Stimulated activated naive CD4-positive, alpha-beta T cell treated with Interleukin-2 at 50 U/mL for 16 hours (primary cell): ENCODE measurements around the gene DAB2.

Source experiments
- DNase-seq: peaks from one replicate; lab custom pipeline; 2025; lab: John Stamatoyannopoulos, UW

DAB2 gene

DNA sequence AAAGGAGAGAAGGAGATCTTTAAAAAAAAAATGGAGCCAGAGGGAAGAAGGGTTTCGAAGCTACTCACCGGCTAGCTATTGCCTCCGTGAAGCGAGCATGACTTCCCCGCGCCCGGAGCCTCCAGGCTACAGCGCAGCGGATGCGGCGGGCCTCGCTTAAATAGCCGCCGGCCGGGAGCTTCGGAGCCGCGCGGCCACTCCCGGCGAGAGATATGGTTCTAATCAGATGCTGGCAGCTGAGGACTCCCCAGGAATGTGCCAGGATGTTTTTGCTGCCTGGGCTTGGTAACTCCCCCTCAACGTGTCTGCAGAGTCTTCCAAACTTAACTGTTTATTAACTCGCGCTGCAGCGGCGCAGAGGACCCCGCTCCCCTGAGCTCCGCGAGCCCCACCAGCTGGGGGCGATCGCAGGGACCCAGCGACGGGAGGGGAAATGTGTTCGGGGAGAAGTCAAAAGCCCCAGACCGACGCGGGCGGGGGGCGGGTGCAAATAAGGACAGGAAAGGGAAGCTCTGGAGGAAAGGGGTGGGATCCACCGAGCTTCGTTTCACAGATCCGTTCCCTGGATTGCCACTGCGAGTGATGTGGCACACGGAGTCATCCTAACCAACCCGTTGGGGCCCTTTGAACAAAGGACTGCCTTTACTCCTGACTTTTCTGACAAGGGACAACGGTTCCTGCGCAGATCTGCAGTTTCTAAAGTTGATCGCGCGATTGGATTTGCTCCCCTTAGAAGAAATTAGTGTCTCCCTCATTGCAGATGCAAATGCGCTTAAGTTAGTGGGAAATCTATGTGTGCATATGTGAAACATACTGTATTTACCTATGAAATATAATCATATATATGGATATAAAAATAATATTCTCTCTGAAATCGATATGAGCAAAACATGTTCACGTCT is at the start of gene DAB2:
TSS of gene DAB2 (minus strand) at position 245 of the 902 bp plus-strand sequence. CDS start 30,660 bp downstream, outside the sequence.
- peak; percentile 10 for DNase-seq

- DNase-seq, result no peak
Observed at GRCh38 chr5:39473156-39473775, 48.5 kb upstream of the DAB2 start.

GRCh38 chr5:39471836-39472508 is 47.2 kb upstream of the DAB2 start:
- DNase-seq, result no peak

DNA sequence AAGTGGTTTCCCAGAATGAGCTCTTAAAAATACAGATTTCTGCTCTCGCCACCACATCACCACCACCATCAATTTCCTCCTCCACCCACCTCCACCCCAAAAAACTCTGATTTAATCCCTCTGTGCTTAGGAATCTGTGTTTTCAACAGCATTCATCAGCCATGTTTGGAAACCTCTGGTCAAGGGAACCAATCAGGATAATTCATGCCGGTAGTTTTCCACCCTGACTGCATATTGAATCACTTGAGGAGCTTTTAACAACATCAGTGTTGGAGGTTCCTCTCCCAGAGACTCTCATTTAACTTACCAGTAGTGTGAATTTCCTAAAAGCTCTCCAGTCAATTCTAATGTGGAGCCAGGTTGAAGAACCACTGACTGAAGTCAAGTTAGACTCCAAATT is 46.0 kb upstream of the DAB2 start:
- no peak for DNase-seq

DNA sequence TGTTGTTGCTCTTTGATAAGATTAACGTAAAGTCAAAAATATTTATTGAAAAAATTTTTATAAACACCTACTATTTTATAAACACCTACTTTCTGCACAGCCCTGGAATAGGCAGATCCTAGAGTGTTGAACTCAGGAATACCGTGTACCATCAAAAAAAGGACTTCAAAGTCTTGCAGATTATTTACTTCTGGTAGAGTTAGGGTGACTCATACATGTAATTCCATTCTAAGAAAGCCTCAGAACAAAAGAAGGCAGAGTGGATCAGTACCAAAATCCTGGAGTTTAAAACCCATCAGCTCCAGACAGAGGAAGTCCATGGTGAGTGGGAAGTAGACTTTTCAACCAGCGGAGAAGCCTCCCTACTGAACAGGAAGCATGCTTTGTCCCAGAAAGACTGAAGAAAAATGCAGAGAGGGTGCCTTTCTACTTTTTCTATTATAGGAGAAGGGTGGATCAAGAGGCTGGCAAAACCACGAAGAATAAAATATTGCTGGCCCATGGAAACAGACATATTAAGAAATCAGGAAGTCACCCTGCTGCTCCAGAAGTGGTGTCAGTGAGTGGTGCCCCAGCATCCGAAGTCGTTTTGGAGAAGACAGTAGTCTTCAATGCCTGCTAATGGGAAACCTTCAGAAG is 45.1 kb upstream of the DAB2 start:
- no peak for DNase-seq

DNA sequence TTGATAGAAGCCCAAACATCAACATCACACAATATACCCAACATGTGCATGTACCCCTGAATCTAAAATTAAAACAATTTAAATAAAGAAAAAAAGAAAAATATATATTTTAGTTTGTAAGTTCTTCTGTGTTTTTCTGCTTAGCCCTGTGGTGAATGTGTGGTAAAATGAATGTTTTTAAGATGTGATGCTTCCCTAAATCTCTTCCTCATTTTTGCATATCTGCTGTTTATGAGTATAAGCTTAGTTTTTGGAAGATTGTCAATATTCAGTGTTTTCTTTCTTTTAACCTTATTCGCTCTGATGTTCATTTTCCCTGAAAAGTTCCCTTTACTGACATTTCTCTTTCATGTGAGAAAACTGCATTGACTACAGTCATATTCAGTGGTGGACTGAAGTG is 44.4 kb upstream of the DAB2 start:
- DNase-seq, result no peak

DNA sequence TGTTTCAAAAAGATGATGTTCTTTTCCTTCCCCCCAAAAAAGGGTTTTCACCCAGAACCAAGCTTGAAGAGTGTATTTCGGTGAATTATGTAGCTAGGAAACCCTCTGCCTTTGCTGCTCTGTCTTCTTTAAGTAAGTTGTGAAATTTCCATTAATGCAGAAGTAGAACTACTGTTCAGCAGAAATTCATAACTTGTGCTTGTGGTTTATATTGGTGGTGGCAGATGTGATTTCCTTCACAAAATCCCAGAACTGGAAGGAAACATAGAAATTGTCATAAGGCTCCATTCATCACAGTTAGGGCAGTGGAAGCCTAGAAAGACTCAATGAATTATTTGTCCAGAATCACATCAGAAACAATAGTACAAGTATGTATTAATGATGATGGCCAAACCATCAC is 42.1 kb upstream of the DAB2 start:
- DNase-seq, result no peak

GRCh38 chr5:39465843-39466242 is 41.1 kb upstream of the DAB2 start:
- no peak for DNase-seq

DNA sequence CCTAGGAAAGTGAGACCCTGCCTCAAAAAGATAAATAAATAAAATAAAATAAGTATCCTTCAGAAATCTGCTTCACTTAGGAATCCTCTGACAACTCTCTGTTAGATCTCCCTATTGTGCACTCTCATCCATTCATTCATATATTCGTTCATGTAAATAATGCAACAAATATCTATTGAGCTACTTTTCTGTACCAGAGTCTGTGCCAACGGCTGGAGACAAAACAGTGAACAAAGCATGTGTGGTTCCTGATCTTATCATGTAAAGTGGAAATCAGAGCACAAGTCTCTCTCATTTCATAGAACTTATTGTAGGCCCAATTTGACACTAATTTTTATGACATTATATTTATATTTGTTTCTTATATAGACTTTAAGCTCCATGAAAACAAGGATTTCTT is 40.3 kb upstream of the DAB2 start:
- DNase-seq, result no peak

GRCh38 chr5:39464088-39464487 is 39.3 kb upstream of the DAB2 start:
- DNase-seq, result no peak

DNA sequence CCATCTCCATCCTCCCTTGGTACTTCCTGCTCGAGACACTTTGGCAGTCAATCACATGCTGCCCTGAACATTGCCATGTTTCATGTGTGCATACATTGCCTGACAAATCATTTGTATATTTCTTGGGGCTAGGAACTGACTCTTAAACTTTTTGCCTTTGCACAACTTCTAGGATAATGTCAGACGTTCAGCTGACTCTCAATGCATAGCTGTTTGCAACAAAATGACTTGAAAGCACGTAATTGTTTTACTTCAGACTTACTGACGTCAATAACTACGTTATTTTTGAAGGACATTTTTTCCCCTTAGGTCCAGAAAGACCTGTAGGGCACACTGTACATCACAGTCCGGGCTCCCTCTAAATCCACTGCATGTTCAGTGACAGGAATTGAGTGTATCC is 37.4 kb upstream of the DAB2 start:
- no peak for DNase-seq

- no peak for DNase-seq
Observed at GRCh38 chr5:39461007-39461682, 36.4 kb upstream of the DAB2 start.

DNA sequence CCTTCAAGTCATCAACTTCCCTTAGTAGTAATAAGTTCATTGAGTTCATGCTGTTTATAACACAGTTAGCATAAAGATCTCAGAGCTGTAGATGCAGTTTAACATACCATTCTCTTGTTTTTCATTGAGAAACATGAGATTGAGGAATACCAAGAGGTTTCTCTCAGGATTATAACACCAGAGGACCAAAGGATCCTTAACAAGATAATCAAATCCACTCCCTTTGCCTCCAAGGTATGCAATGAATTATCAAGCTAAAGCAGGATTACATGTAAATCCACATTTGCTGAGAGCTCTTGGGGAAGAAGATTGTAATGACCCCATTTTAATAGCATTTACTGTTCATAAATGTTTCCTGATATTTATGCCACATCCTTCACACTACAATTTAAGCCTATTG is 35.1 kb upstream of the DAB2 start:
- no peak for DNase-seq

GRCh38 chr5:39459071-39459470 is 34.3 kb upstream of the DAB2 start:
- no peak for DNase-seq

GRCh38 chr5:39455645-39456044 is 30.9 kb upstream of the DAB2 start:
- DNase-seq, result no peak

GRCh38 chr5:39453606-39454005 is 28.8 kb upstream of the DAB2 start:
- no peak for DNase-seq

- no peak for DNase-seq
Observed at GRCh38 chr5:39452846-39453245, 28.1 kb upstream of the DAB2 start.

GRCh38 chr5:39451276-39451941 is 26.6 kb upstream of the DAB2 start:
- no peak for DNase-seq

- DNase-seq, result no peak
Observed at GRCh38 chr5:39450487-39450886, 25.7 kb upstream of the DAB2 start.

- no peak for DNase-seq
Observed at GRCh38 chr5:39449591-39449990, 24.8 kb upstream of the DAB2 start.

- no peak for DNase-seq
Observed at GRCh38 chr5:39448506-39449128, 23.8 kb upstream of the DAB2 start.
